Limb (tissue), 2 donors: ENCODE measurements around the gene CELF5.
"Not testable (repeated sequence)": the region's sequence is repeated elsewhere in the genome, so short reads cannot be mapped to it uniquely, and the experiment has no call there.

ENCODE experiments used
- DNase-seq, 2 donors: peaks; one replicate each; pipeline ENCODE4 v3.0.0-alpha.2; 2016; ENCODE audit errors: extremely low spot score in 2 of 2

CELF5 gene

DNA sequence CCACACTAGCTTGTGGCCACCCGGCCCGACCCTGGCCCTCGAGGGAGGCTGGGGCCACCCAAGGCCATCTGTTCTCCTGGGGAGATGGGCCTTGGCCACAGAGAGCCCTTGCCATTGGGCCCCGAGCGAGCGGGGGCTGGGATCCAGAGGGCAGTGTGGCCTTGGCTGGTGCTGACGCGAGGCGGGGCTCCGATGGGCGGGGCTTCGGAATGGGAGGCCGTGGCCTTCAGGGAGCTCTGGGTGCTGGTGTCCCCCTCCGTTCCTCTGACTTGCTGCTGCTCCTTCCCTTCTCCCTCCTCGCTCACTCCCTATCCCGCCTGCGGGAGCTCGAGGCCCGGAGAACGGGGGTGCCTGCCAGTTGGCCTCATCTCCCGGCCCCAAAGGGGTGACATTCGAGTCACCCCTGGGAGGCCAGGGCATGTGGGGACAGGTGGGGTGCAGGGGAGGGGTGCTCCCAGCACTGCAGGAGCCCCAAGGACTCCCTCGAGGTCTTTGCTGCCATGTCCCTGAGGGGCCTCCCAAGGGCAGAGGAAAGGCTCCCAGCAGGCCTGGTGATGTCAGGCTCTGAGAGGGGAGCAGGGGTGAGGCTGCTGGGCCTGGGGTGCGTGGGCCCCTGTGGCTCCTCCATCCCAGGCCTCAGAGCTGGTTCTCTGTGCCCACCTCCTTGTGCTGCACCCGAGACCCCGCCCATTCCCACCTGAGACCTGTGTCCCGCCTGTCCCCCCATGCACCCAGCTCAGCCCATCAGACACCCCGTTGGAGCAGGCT, 34.6 kb upstream of the CELF5 start:
- DNase-seq = no peak

- no peak for DNase-seq
These were observed 34.0 kb upstream of the CELF5 start for GRCh38 chr19:3190470-3190770.

GRCh38 chr19:3190921-3191805, 33.3 kb upstream of the CELF5 start:
- DNase-seq = no peak

- not testable (repeated sequence) for DNase-seq
These were observed 32.7 kb upstream of the CELF5 start for GRCh38 chr19:3191806-3192104.

DNA sequence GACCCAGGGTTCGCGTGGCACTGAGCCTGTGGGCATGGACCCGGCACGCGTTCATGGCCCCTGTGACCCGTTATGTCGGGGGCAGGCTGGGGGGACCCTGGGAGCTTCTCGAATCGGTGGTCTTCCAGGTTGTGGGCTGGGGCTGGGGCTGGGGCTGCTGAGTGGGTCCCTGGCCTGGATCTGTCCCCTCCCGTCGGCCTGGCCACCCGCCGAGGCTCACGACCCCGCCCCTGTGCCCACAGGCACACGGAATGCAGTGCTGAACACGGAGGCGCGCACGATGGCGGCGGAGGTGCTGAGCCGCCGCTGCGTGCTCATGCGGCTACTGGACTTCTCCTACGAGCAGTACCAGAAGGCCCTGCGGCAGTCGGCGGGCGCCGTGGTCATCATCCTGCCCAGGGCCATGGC, 32.2 kb upstream of the CELF5 start:
- DNase-seq = no peak

DNA sequence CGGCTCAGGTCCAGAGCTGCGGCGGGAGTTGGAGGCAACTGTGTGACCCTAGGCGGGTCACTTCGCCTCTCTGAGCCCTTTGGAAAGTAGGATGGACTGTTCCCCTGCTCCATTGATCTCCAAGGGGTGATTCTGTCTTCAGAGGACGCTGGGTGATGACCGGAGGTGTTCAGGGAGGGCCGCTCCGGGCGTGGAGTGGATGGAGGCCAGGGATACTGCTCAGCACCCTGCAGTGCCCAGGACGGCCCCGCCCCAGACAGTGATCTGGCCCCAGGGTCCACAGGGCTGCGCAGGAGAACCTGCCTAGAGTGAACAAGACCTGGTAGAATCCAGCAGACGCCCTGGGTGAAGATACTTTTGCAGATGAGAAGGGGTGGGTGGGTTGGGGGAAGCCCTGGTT, 31.8 kb upstream of the CELF5 start:
- no peak for DNase-seq

GRCh38 chr19:3193256-3194105, 31.0 kb upstream of the CELF5 start:
- DNase-seq = no peak

GRCh38 chr19:3194106-3195087, 30.1 kb upstream of the CELF5 start:
- no peak for DNase-seq

DNA sequence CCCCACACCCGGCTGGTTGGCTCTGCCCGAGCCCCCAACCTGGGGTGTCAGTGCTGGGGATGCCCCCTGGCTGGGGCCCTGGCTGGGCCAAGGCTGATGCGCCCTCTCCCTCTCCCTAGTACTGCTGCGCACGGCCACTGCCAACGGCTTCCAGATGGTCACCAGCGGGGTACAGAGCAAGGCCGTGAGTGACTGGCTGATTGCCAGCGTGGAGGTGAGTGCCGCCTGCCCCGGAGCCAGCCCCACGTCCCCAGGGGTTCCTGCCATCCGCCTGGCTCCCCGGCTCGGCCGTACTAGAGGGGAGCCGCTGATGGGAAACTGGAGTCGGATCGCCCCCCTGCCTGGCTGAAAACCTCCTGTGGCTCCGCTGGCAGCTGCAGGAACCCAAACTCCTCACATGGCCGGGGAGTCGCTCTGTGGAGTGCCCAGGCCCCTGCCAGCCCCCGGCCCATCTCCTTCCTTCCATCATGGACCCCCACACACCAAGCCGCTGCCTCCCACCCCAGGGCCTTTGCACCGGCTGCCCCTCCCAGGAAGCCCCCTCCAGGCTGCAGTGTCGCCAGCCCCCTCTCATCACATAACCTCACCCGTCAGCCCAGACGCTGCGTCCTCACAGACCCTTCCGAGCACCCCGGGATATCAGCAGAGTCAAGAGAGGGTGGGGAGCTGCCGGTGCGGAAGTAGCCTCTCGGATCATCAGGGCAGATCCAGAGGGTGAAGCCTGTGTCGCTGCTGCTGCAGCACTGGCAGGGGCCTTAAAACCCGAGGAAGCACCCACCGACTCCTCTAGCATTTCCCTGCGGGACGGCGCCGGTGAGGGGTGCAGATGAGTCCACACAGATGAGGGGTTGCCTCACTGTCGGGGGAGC, 28.2 kb upstream of the CELF5 start:
- no peak for DNase-seq

DNA sequence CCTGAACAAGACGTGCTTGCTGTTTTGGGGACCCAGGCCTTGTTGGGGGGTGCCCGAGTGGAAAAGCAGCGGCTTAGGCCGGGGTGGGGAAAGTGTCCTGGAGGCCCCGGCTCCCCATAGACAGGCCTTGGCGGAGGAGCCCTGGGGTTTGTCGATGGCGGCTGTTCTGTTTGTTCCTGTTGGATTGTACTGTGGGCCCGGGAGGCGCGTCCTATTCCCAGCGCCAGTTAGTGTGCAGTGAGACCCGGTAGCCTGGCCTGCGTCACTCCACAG, 27.6 kb upstream of the CELF5 start:
- no peak for DNase-seq

- no peak for DNase-seq
These were observed 25.4 kb upstream of the CELF5 start for GRCh38 chr19:3198901-3199700.

DNA sequence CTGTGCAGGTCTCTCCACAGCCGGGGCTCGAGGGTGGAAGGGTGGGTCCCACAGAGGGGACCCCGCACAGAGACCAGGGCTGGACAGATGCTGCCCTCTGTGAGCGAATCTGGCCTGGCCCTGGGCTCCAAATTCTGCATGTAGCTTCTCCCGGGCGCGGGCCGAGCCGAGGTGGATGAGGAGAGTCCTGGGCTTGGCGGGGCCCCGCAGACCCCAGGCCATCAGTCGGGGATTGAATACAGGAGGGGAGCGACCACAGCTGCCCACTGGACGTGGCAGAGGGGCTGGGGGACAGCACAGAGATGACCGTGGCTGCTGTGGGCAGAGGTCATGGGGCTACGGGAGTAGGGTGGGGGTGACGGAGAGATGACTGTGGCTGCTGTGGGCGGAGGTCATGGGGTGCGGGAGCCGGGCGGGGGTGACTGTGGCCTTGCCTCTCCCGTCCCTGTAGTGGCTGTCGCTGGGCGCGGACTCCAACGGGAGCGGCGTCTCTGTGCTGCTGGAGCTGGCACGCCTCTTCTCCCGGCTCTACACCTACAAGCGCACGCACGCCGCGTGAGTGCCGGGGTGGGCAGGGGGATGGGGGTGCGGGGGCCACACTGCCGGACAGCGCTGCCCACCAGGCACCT, 23.3 kb upstream of the CELF5 start:
- no peak for DNase-seq

GRCh38 chr19:3201911-3202310, 22.6 kb upstream of the CELF5 start:
- DNase-seq = no peak

- no peak for DNase-seq
These were observed 22.1 kb upstream of the CELF5 start for GRCh38 chr19:3202346-3202745.

DNA sequence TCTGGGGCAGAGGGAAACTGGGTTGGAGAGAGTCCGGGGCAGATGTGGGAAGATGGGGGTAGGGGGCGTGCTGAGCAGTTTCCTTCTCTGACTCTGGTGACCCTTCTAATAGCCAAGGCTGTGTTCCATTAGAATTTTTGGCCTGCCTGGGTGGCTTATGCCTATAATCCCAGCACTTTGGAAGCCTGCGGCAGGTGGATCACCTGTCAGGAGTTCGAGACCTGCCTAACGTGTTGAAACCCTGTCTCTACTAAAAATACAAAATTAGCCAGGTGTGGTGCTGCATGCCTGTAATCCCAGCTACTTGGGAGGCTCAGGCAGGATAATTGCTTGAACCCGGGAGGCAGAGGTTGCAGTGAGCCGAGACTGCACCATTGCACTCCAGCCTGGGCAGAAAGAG, 21.6 kb upstream of the CELF5 start:
- not testable (repeated sequence) for DNase-seq

GRCh38 chr19:3203805-3204645, 20.4 kb upstream of the CELF5 start:
- DNase-seq = no peak

GRCh38 chr19:3204646-3205275, 19.7 kb upstream of the CELF5 start:
- DNase-seq = no peak
